Thymus (tissue), 11 donors: ENCODE results near the gene MLXIP. TPM values are rescaled to one million over a fixed set of nuclear protein-coding genes. Genes with fewer than 3 reads are reported as not detected.

Source experiments
- DNase-seq, 9 donors: peaks; one replicate each; pipeline ENCODE4 v3.0.0-alpha.2; 2013; ENCODE audit warnings: low spot score in 9 of 9, low read depth in 6 of 9, missing footprints in 1 of 9
- H3K27ac ChIP-seq, 2 donors: one replicate each; pipeline ENCODE4 v1.5.1; 2013; ENCODE audit warnings: control low read depth in 1 of 2, low read depth in 1 of 2, low read length in 1 of 2, mild to moderate bottlenecking in 1 of 2, moderate library complexity in 1 of 2
- H3K27me3 ChIP-seq, 2 donors: one replicate each; pipeline ENCODE4 v1.5.1; 2013; ENCODE audit warnings: low read length in 1 of 2; ENCODE audit not compliant: control insufficient read depth in 2 of 2, insufficient read depth in 1 of 2
- H3K36me3 ChIP-seq, 2 donors: one replicate each; pipeline ENCODE4 v1.5.1; 2013; ENCODE audit warnings: low read length in 1 of 2, mild to moderate bottlenecking in 1 of 2, moderate library complexity in 1 of 2; ENCODE audit not compliant: control insufficient read depth in 2 of 2, insufficient read depth in 2 of 2
- H3K4me1 ChIP-seq, 2 donors: one replicate each; pipeline ENCODE4 v1.5.1; 2013; ENCODE audit warnings: low read length in 2 of 2; ENCODE audit not compliant: control insufficient read depth in 2 of 2, insufficient read depth in 2 of 2
- H3K4me3 ChIP-seq, 2 donors: one replicate each; pipeline ENCODE4 v1.5.1; 2013; ENCODE audit warnings: low read length in 2 of 2, control low read depth in 1 of 2, mild to moderate bottlenecking in 1 of 2
- H3K9me3 ChIP-seq, 2 donors: one replicate each; pipeline ENCODE4 v1.5.1; 2013; ENCODE audit warnings: low read length in 1 of 2, mild to moderate bottlenecking in 1 of 2; ENCODE audit not compliant: control insufficient read depth in 2 of 2, insufficient read depth in 1 of 2
- WGBS: extraction: QIAGEN DNeasy Blood & Tissue Kit; methylation state at CpG from one replicate; pipeline ENCODE4 v1.1.7; 2013; 5-methylcytosine and 5-hydroxymethylcytosine counted together
- polyA plus RNA-seq: library from polyadenylated mRNA; stranded (reverse); fragments of 200-250 nt; gene quantifications from one replicate; pipeline ENCODE4 v1.2.3, GENCODE V29; 2013
- total RNA-seq: library from RNA; stranded (reverse); fragments of 120-200 nt; gene quantifications from one replicate; pipeline ENCODE4 v1.2.4, GENCODE V29; 2013
- donor health status: healthy.

The MLXIP gene
- total and polyA plus RNA-seq, 2 donors = 10.1 to 31.9 TPM

DNA sequence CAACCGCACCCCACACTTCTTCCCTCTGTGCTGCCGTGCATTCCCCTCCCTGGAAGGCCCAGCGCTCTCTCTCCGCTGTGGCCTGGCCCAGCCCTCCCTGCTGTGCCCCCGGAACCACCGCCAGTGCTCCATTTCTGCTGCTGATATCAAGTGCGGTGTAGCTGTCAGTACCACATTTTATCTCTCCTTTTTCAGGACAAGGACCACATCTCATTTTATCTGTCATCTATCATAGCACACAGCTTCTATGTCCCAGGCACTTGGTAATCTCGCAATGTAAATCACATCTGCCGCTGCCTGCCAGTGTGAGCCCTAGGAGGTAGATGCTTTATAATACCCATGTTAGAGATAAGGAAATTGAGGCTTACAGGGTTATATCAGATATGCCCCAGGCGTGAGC, 77.1 kb downstream of the MLXIP start:
- Histone ChIP-seq H3K27ac (no peak overlapping the region), H3K4me3 (no peak overlapping the region), H3K27me3 (no peaks in the 10 kb centered on the region), H3K36me3 (no peaks in the 10 kb centered on the region), H3K9me3 (no peaks in the 10 kb centered on the region), H3K4me1 (no peaks in the 10 kb centered on the region)
- 93% methylated on average over 10 of the region's 10 CpGs for WGBS
- no peak for DNase-seq

- Histone ChIP-seq H3K9me3 (no peaks in the 10 kb centered on the region), H3K27me3 (no peaks in the 10 kb centered on the region), H3K4me3 (no peak overlapping the region), H3K27ac (no peak overlapping the region), H3K36me3 (no peaks in the 10 kb centered on the region), H3K4me1 (no peaks in the 10 kb centered on the region)
- no peak for DNase-seq
- WGBS = 95% methylated on average over 7 of the region's 7 CpGs
Observed at GRCh38 chr12:122158700-122159285, 80.2 kb downstream of the MLXIP start.

- Histone ChIP-seq H3K36me3 (no peaks in the 10 kb centered on the region), H3K9me3 (no peaks in the 10 kb centered on the region), H3K27ac (no peak overlapping the region), H3K4me3 (no peak overlapping the region), H3K27me3 (no peaks in the 10 kb centered on the region), H3K4me1 (no peaks in the 10 kb centered on the region)
- DNase-seq = no peak
- WGBS = 72% methylated on average over 4 of the region's 4 CpGs
Observed at GRCh38 chr12:122159882-122160281, 81.3 kb downstream of the MLXIP start.

GRCh38 chr12:122160761-122161160, 82.2 kb downstream of the MLXIP start:
- 94% methylated on average over 11 of the region's 11 CpGs for WGBS
- Histone ChIP-seq H3K4me1 (no peaks in the 10 kb centered on the region), H3K36me3 (no peaks in the 10 kb centered on the region), H3K27ac (no peak overlapping the region), H3K27me3 (no peaks in the 10 kb centered on the region), H3K9me3 (no peaks in the 10 kb centered on the region), H3K4me3 (no peak overlapping the region)
- DNase-seq = no peak

GRCh38 chr12:122161682-122162081, 83.1 kb downstream of the MLXIP start:
- Histone ChIP-seq H3K9me3 (no peaks in the 10 kb centered on the region), H3K4me1 (no peaks in the 10 kb centered on the region), H3K27me3 (no peaks in the 10 kb centered on the region), H3K27ac (no peak overlapping the region), H3K36me3 (no peaks in the 10 kb centered on the region), H3K4me3 (no peak overlapping the region)
- 35% methylated on average over 8 of the region's 8 CpGs for WGBS
- peak in 1 of 9 donors; percentile 13 for DNase-seq

- H3K9me3 ChIP-seq = no peaks in the 10 kb centered on the region
- no peaks in the 10 kb centered on the region for H3K36me3 ChIP-seq
- no peak overlapping the region for H3K27ac ChIP-seq
- WGBS = 98% methylated on average over 3 of the region's 3 CpGs
- no peak for DNase-seq
- H3K27me3 ChIP-seq = no peaks in the 10 kb centered on the region
- no peaks in the 10 kb centered on the region for H3K4me1 ChIP-seq
- no peak overlapping the region for H3K4me3 ChIP-seq
Observed at GRCh38 chr12:122162976-122163375, 84.4 kb downstream of the MLXIP start.

DNA sequence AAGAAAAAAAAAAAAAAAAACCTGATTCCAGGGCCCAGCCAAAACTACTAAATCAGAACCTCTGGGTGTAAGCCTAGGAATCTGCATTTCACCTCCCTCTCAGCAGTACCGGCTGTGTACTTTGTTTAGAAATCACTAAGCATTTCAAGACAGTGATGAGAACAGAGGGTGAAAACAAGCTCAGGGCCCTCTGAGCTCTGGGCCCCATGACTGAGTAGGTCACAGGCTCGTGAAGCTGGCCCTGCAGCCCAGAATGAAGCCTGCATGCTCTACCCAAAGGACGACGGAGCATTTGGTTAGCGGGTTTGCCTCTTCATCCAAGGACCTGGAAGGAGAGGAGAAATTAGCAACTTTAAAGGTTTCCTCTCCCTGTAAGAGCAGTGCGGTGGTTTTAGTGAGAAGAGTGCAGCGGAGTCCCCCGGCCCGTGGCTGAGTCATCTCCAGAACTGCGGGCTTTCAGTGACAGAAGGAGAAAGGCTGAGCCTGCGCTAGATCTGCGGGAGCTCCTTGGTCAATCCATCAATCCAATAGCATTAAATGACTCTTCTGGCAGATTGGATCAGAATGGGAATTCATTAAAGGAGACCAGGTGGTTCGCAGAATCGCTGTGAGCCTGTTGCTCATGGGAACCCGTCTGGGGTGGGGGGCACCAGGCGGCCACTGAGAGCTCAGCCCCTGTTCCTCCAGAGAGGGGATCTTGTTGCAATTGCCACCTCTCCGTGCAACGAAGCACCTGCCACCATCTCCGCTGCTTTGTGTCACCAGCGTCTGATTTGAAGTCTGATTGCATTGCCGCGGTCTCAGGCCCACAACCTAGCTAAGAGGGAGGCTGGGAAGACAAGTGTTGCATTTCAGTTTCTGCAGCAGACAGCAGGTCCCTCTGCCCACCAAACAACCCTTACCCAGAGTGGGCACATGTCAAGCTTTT, 88.1 kb downstream of the MLXIP start:
- Histone ChIP-seq H3K36me3 (no peaks in the 10 kb centered on the region), H3K4me3 (no peak overlapping the region), H3K27ac (no peak overlapping the region), H3K4me1 (no peaks in the 10 kb centered on the region), H3K9me3 (no peaks in the 10 kb centered on the region), H3K27me3 (no peaks in the 10 kb centered on the region)
- no peak for DNase-seq
- 90% methylated on average over 22 of the region's 22 CpGs for WGBS

GRCh38 chr12:122167356-122167925, 88.9 kb downstream of the MLXIP start:
- DNase-seq = no peak
- Histone ChIP-seq H3K36me3 (no peaks in the 10 kb centered on the region), H3K9me3 (no peaks in the 10 kb centered on the region), H3K27ac (no peak overlapping the region), H3K27me3 (no peaks in the 10 kb centered on the region), H3K4me3 (no peak overlapping the region), H3K4me1 (no peaks in the 10 kb centered on the region)
- WGBS = 95% methylated on average over 10 of the region's 10 CpGs

GRCh38 chr12:122168492-122168891, 89.9 kb downstream of the MLXIP start:
- H3K27ac ChIP-seq = no peak overlapping the region
- no peak overlapping the region for H3K4me3 ChIP-seq
- WGBS = over 99% methylated on average over 3 of the region's 3 CpGs
- no peaks in the 10 kb centered on the region for H3K36me3 ChIP-seq
- no peaks in the 10 kb centered on the region for H3K27me3 ChIP-seq
- H3K9me3 ChIP-seq = no peaks in the 10 kb centered on the region
- DNase-seq = no peak
- no peaks in the 10 kb centered on the region for H3K4me1 ChIP-seq
